MCF 10A (cell line): ENCODE data around the gene JAK3. TPM values are rescaled to one million over a fixed set of nuclear protein-coding genes. Genes with fewer than 3 reads are reported as not detected.

Experiments
- BruUV-seq: library from RNA; stranded (reverse); fragments of 400-500 nt; replicated peaks from 2 replicates; lab custom pipeline; 2021; lab: Mats Ljungman, UMichigan
- CTCF ChIA-PET: fragments of 300-600 bp; sonication (Branson Sonifier 250); formaldehyde crosslinking; extraction: SDS; loops from one replicate; lab custom pipeline; 2021; ENCODE audit warnings: antibody characterized with exemption, inconsistent platforms; lab: Yijun Ruan, JAX
- POLR2A ChIA-PET: fragments of 300-600, 350-650 bp; sonication (Branson Sonifier 250); formaldehyde crosslinking; extraction: SDS; loops from one replicate; lab custom pipeline; 2020; ENCODE audit warnings: antibody characterized with exemption, inconsistent platforms; lab: Yijun Ruan, JAX
- DNase-seq: peaks from one replicate; pipeline ENCODE4 v3.0.0-alpha.2; 2018; ENCODE audit not compliant: unreplicated experiment
- H3K27ac Mint-ChIP-seq: one replicate; pipeline ENCODE4 v1.8.0; 2022; ENCODE audit warnings: mild to moderate bottlenecking, low read depth, mixed read lengths; ENCODE audit not compliant: unreplicated experiment
- H3K27me3 Mint-ChIP-seq: one replicate; pipeline ENCODE4 v1.8.0; 2022; ENCODE audit warnings: mixed read lengths; ENCODE audit not compliant: insufficient read depth, unreplicated experiment
- H3K36me3 Mint-ChIP-seq: one replicate; pipeline ENCODE4 v1.8.0; 2022; ENCODE audit warnings: mild to moderate bottlenecking, moderate library complexity, mixed read lengths; ENCODE audit not compliant: insufficient read depth, unreplicated experiment
- H3K4me1 Mint-ChIP-seq: one replicate; pipeline ENCODE4 v1.8.0; 2022; ENCODE audit warnings: mixed read lengths; ENCODE audit not compliant: insufficient read depth, unreplicated experiment
- H3K4me3 Mint-ChIP-seq: one replicate; pipeline ENCODE4 v1.8.0; 2022; ENCODE audit warnings: mild to moderate bottlenecking, moderate library complexity, mixed read lengths; ENCODE audit not compliant: unreplicated experiment
- H3K9me3 Mint-ChIP-seq: one replicate; pipeline ENCODE4 v1.8.0; 2022; ENCODE audit warnings: mixed read lengths; ENCODE audit not compliant: unreplicated experiment
- CTCF ChIP-seq: fragments of 200-600 bp; IDR thresholded peaks from one replicate; pipeline ENCODE4 v1.8.0; 2022; ENCODE audit warnings: antibody characterized with exemption, mild to moderate bottlenecking; ENCODE audit not compliant: unreplicated experiment
- intact Hi-C: fragments of 100-400 bp; cut with micrococcal nuclease; formaldehyde crosslinking; loops from 2 replicates; pipeline ENCODE4 v1.14.1; 2022
- total RNA-seq: library from RNA; stranded (reverse); gene quantifications from 2 replicates; pipeline ENCODE4 v1.2.3, GENCODE V29; 2022

JAK3 gene
- total RNA-seq, 1 experiment from 2014 or later, result not detected

- intact Hi-C loops, result no loop called here
- no peak for TF ChIP-seq CTCF
- peak overlapping the region; percentile 69 for H3K4me3 Mint-ChIP-seq
- H3K4me1 Mint-ChIP-seq, result no peaks in the 10 kb centered on the region
- H3K9me3 Mint-ChIP-seq, result no peaks in the 10 kb centered on the region
- no peak for DNase-seq
- H3K27me3 Mint-ChIP-seq, result no peaks in the 10 kb centered on the region
- H3K27ac Mint-ChIP-seq, result peak overlapping the region; percentile 7
- POLR2A ChIA-PET, result interaction anchor here (0.6 to 1.0 kb wide), 2 partner anchors 10 to 17 kb away, joined by 4 to 6 read pairs; partner anchors contain the start of gene RPL18A
- CTCF ChIA-PET, result interaction anchor here (0.6 to 1.2 kb wide), 2 partner anchors 12 to 378 kb away, joined by 3 to 4 read pairs; no protein-coding TSS in a partner anchor
- no peaks in the 10 kb centered on the region for H3K36me3 Mint-ChIP-seq
- BruUV-seq, result no TSS peak
These were observed 5.0 kb downstream of the JAK3 start for GRCh38 chr19:17842663-17843291.

GRCh38 chr19:17841810-17842662, 5.7 kb downstream of the JAK3 start:
- peak overlapping the region; percentile 7 for H3K27ac Mint-ChIP-seq
- intact Hi-C loops, result no loop called here
- peak; percentile 83 for DNase-seq
- TF ChIP-seq CTCF, result no peak
- no peaks in the 10 kb centered on the region for H3K36me3 Mint-ChIP-seq
- H3K4me3 Mint-ChIP-seq, result peak overlapping the region; percentile 69
- TSS peak; percentile 76 for BruUV-seq
- ChIA-PET CTCF (interaction anchor here (0.6 to 1.2 kb wide), 2 partner anchors 13 to 378 kb away, joined by 3 to 4 read pairs; no protein-coding TSS in a partner anchor), POLR2A (interaction anchor here (1.0 kb wide), 1 partner anchor 17 kb away, joined by 6 read pairs; the partner anchor contains the start of gene RPL18A)
- H3K4me1 Mint-ChIP-seq, result no peaks in the 10 kb centered on the region
- no peaks in the 10 kb centered on the region for H3K27me3 Mint-ChIP-seq
- no peaks in the 10 kb centered on the region for H3K9me3 Mint-ChIP-seq

GRCh38 chr19:17841371-17841809, 6.4 kb downstream of the JAK3 start:
- Mint-ChIP-seq H3K4me1 (no peaks in the 10 kb centered on the region), H3K27ac (no peak overlapping the region), H3K36me3 (no peaks in the 10 kb centered on the region), H3K9me3 (no peaks in the 10 kb centered on the region), H3K27me3 (no peaks in the 10 kb centered on the region), H3K4me3 (no peak overlapping the region)
- POLR2A ChIA-PET, result no interaction called here
- no TSS peak for BruUV-seq
- CTCF ChIA-PET, result no interaction called here
- DNase-seq, result no peak
- TF ChIP-seq CTCF, result no peak
- intact Hi-C loops, result no loop called here

GRCh38 chr19:17840019-17840418, 7.8 kb downstream of the JAK3 start:
- Mint-ChIP-seq H3K36me3 (no peaks in the 10 kb centered on the region), H3K27me3 (no peaks in the 10 kb centered on the region), H3K9me3 (no peaks in the 10 kb centered on the region), H3K4me3 (no peak overlapping the region), H3K4me1 (no peaks in the 10 kb centered on the region), H3K27ac (no peak overlapping the region)
- POLR2A ChIA-PET, result no interaction called here
- DNase-seq, result no peak
- BruUV-seq, result no TSS peak
- CTCF ChIA-PET, result interaction anchor here (1.3 kb wide), 1 partner anchor 16 kb away, joined by 3 read pairs; no protein-coding TSS in a partner anchor
- intact Hi-C loops, result no loop called here
- no peak for TF ChIP-seq CTCF
